H1 (cell line): Measurements from ENCODE around the gene MOGAT3. TPM values are rescaled to one million over a fixed set of nuclear protein-coding genes. Genes with fewer than 3 reads are reported as not detected.

Source experiments
- CTCF ChIA-PET: fragments of 300-600 bp; sonication (Branson Sonifier 250); formaldehyde crosslinking; loops from one replicate; lab custom pipeline; 2021; ENCODE audit not compliant: partially characterized antibody; lab: Charles Lee
- POLR2A ChIA-PET: fragments of 300-600 bp; sonication (Branson Sonifier 250); formaldehyde crosslinking; loops from one replicate; lab custom pipeline; 2021; ENCODE audit warnings: inconsistent platforms; ENCODE audit not compliant: partially characterized antibody; lab: Charles Lee
- DNase-seq, 2 experiments: peaks; one replicate each; pipeline versions ENCODE4 v3.0.0 to v3.0.0-alpha.2; 2010 to 2022; ENCODE audit warnings: low spot score in 2 of 2, low read depth in 1 of 2, mixed read lengths in 1 of 2
- FAIRE-seq: peaks from 2 replicates; lab custom pipeline; 2011; peaks lifted over from hg19 to GRCh38; lab: Jason Lieb, UNC
- H2AFZ ChIP-seq: 2 replicates; pipeline ENCODE4 v1.8.1; 2012; ENCODE audit warnings: low read length, inconsistent platforms
- H2AK5ac ChIP-seq: 2 replicates; pipeline ENCODE4 v1.6.1; 2013; ENCODE audit warnings: low read depth, low read length
- H2BK120ac ChIP-seq: replicated peaks from 2 replicates; pipeline ENCODE3; 2013; ENCODE audit warnings: low read depth, low read length, inconsistent platforms
- H2BK12ac ChIP-seq: 2 replicates; pipeline ENCODE4 v1.6.1; 2013; ENCODE audit warnings: low read depth, low read length
- H2BK15ac ChIP-seq: 2 replicates; pipeline ENCODE4 v1.6.1; 2013; ENCODE audit warnings: low read length
- H2BK20ac ChIP-seq: 2 replicates; pipeline ENCODE4 v1.6.1; 2013; ENCODE audit warnings: low read length
- H2BK5ac ChIP-seq: 2 replicates; pipeline ENCODE4 v1.6.1; 2013; ENCODE audit warnings: low read depth, low read length
- H3K14ac ChIP-seq: 2 replicates; pipeline ENCODE4 v1.6.1; 2013; ENCODE audit warnings: inconsistent platforms; ENCODE audit not compliant: insufficient read length
- H3K18ac ChIP-seq: 2 replicates; pipeline ENCODE4 v1.6.1; 2013; ENCODE audit warnings: low read length; ENCODE audit errors: extremely low read depth
- H3K23ac ChIP-seq: 2 replicates; pipeline ENCODE4 v1.6.1; 2013; ENCODE audit warnings: inconsistent platforms; ENCODE audit not compliant: insufficient read length
- H3K23me2 ChIP-seq: 2 replicates; pipeline ENCODE4 v1.6.1; 2013; ENCODE audit warnings: low read depth, low read length
- H3K27ac ChIP-seq: 2 replicates; pipeline ENCODE4 v1.6.1; 2011; ENCODE audit warnings: low read depth, low read length, inconsistent platforms
- H3K27me3 ChIP-seq, 4 experiments: replicated peaks in 1 of 4; 1 replicate in 1 of 4; 2 replicates in 3 of 4; pipeline versions ENCODE4 v1.6.1 to v1.8.1; 2011 to 2013; ENCODE audit warnings: low read length in 3 of 4, mild to moderate bottlenecking in 3 of 4, inconsistent platforms in 2 of 4, mixed read lengths in 2 of 4, moderate library complexity in 1 of 4; ENCODE audit not compliant: control insufficient read depth in 3 of 4, insufficient read depth in 3 of 4; ENCODE audit errors: extremely low read depth in 1 of 4
- H3K36me3 ChIP-seq, 4 experiments: 2 replicates each; pipeline versions ENCODE4 v1.6.1 to v1.8.1; 2011 to 2013; ENCODE audit warnings: mild to moderate bottlenecking in 4 of 4, low read length in 3 of 4, moderate library complexity in 2 of 4, control low read depth in 1 of 4, inconsistent platforms in 1 of 4; ENCODE audit not compliant: insufficient read depth in 4 of 4, control insufficient read depth in 2 of 4
- H3K4ac ChIP-seq: replicated peaks from 2 replicates; pipeline ENCODE3; 2013; ENCODE audit warnings: low read length, low read depth, mixed read lengths, inconsistent platforms; ENCODE audit not compliant: insufficient read length
- H3K4me1 ChIP-seq, 4 experiments: replicated peaks in 1 of 4; 1 replicate in 1 of 4; 2 replicates in 3 of 4; pipeline versions ENCODE4 v1.6.1 to v1.8.1; 2011 to 2013; ENCODE audit warnings: low read length in 3 of 4, inconsistent platforms in 2 of 4, mixed read lengths in 1 of 4; ENCODE audit not compliant: insufficient read depth in 4 of 4, control insufficient read depth in 3 of 4
- H3K4me2 ChIP-seq, 2 experiments: 2 replicates each; pipeline versions ENCODE4 v1.6.1 to v1.8.1; 2011 to 2013; ENCODE audit warnings: low read depth in 2 of 2, low read length in 2 of 2, control low read depth in 1 of 2, inconsistent platforms in 1 of 2, mild to moderate bottlenecking in 1 of 2; ENCODE audit not compliant: insufficient read depth in 1 of 2
- H3K4me3 ChIP-seq, 4 experiments: fragments of 200-600, 300-600 bp in 1 of 4; sonication (generic), shearing (Covaris generic), sonication (Bioruptor Twin) in 1 of 4; 2 replicates each; pipeline versions ENCODE4 v1.5.1 to v1.8.1; 2011 to 2016; ENCODE audit warnings: low read length in 4 of 4, low read depth in 3 of 4, control low read depth in 2 of 4, inconsistent platforms in 2 of 4, mild to moderate bottlenecking in 2 of 4, mixed read lengths in 1 of 4, moderate library complexity in 1 of 4; ENCODE audit not compliant: insufficient read depth in 2 of 4; ENCODE audit errors: extremely low read depth in 1 of 4
- H3K56ac ChIP-seq: replicated peaks from 2 replicates; pipeline ENCODE3; 2013; ENCODE audit warnings: low read depth, mild to moderate bottlenecking, mixed read lengths, low read length, inconsistent platforms; ENCODE audit not compliant: insufficient read length
- H3K79me1 ChIP-seq: 2 replicates; pipeline ENCODE4 v1.6.1; 2013; ENCODE audit warnings: low read depth, low read length, control low read depth
- H3K79me2 ChIP-seq, 2 experiments: 2 replicates each; pipeline versions ENCODE4 v1.6.1 to v1.8.1; 2012 to 2013; ENCODE audit warnings: low read length in 2 of 2, mild to moderate bottlenecking in 2 of 2, inconsistent platforms in 1 of 2; ENCODE audit not compliant: insufficient read depth in 2 of 2, control insufficient read depth in 1 of 2
- H3K9ac ChIP-seq, 4 experiments: replicated peaks in 1 of 4; 1 replicate in 1 of 4; 2 replicates in 3 of 4; pipeline versions ENCODE4 v1.6.1 to v1.8.1; 2011 to 2013; ENCODE audit warnings: low read depth in 3 of 4, low read length in 3 of 4, control low read depth in 2 of 4, mild to moderate bottlenecking in 2 of 4, moderate library complexity in 2 of 4, inconsistent platforms in 1 of 4; ENCODE audit errors: extremely low read depth in 1 of 4
- H3K9me3 ChIP-seq, 2 experiments: 2 replicates each; pipeline versions ENCODE4 v1.6.1 to v1.8.1; 2012 to 2013; ENCODE audit warnings: mild to moderate bottlenecking in 2 of 2, moderate library complexity in 2 of 2, control low read depth in 1 of 2, inconsistent platforms in 1 of 2, low read depth in 1 of 2, low read length in 1 of 2, mixed read lengths in 1 of 2; ENCODE audit not compliant: insufficient read depth in 2 of 2
- H4K20me1 ChIP-seq, 2 experiments: replicated peaks in 1 of 2; 2 replicates each; pipeline versions ENCODE3 to v1.8.1; 2011 to 2013; ENCODE audit warnings: inconsistent platforms in 2 of 2, low read length in 2 of 2, mild to moderate bottlenecking in 1 of 2; ENCODE audit not compliant: insufficient read depth in 2 of 2, control insufficient read depth in 1 of 2
- H4K5ac ChIP-seq: 2 replicates; pipeline ENCODE4 v1.6.1; 2013; ENCODE audit warnings: low read length, low read depth, mixed read lengths, inconsistent platforms; ENCODE audit not compliant: insufficient read length
- H4K8ac ChIP-seq: 2 replicates; pipeline ENCODE4 v1.8.0; 2013; ENCODE audit warnings: mild to moderate bottlenecking, moderate library complexity, low read length, inconsistent platforms; ENCODE audit not compliant: insufficient read depth; ENCODE audit errors: extremely low read depth
- H4K91ac ChIP-seq: replicated peaks from 2 replicates; pipeline ENCODE3; 2013; ENCODE audit warnings: low read length, mixed read lengths, inconsistent platforms; ENCODE audit not compliant: insufficient read length
- CHD2 ChIP-seq: IDR thresholded peaks from 2 replicates; pipeline ENCODE4 v1.6.1; 2012; ENCODE audit warnings: low read length, improper control_type of control experiment
- SUZ12 ChIP-seq: fragments of 200-600 bp; sonication (generic); IDR thresholded peaks from 2 replicates; pipeline ENCODE4 v1.6.1; 2012; ENCODE audit warnings: mild to moderate bottlenecking, inconsistent platforms, low read length, moderate library complexity, mixed read lengths
- YY1 ChIP-seq: IDR thresholded peaks from 2 replicates; pipeline ENCODE4 v1.6.1; 2011; ENCODE audit warnings: low read depth, mild to moderate bottlenecking, low read length
- WGBS, 2 experiments: shearing (Covaris generic) in 1 of 2; methylation state at CpG; one replicate each; pipeline versions ENCODE4 v1.1.6 to v1.1.7; 2013 to 2015; ENCODE audit warnings: low lambda C conversion rate in 2 of 2, mixed read lengths in 2 of 2, inconsistent platforms in 1 of 2, low coverage in 1 of 2, missing lambda C conversion rate in 1 of 2; ENCODE audit not compliant: insufficient replicate concordance in 2 of 2, insufficient coverage in 1 of 2, insufficient read length in 1 of 2; ENCODE audit errors: extremely low coverage in 1 of 2, missing lambda C conversion rate in 1 of 2; 5-methylcytosine and 5-hydroxymethylcytosine counted together
- polyA plus RNA-seq, 7 experiments: library from polyadenylated mRNA; depleted of rRNA in 3 of 7; stranded (reverse) in 5 of 7; unstranded in 2 of 7; fragments of >200 nt in 5 of 7; fragments of 200-250 nt in 2 of 7; gene quantifications; 1 replicate in 5 of 7; 2 replicates in 1 of 7; 4 replicates in 1 of 7; pipeline versions ENCODE4 v1.2.1 to v1.2.3, GENCODE V29; 2011 to 2013; ENCODE audit warnings: missing spikeins in 2 of 7, mixed read lengths in 2 of 7
- total RNA-seq: library from RNA; stranded (reverse); fragmentation: NEBNext Ultra II Directional; extraction: Animal tissue kit (Norgen Biotek cat#: 25700); gene quantifications from 2 replicates; pipeline ENCODE4 v1.2.1, GENCODE V29; 2021
- TF ChIP-seq, protein P1 (sequence below): IDR thresholded peaks from 2 replicates; pipeline ENCODE4 v1.6.1; 2012; ENCODE audit warnings: low read length, inconsistent platforms

The MOGAT3 gene
- total and polyA plus RNA-seq, 2 of the 8 experiments (the other 6 are each of a cell fraction or from before 2014, with no cell fraction given), result 0.21 to 0.82 TPM

DNA sequence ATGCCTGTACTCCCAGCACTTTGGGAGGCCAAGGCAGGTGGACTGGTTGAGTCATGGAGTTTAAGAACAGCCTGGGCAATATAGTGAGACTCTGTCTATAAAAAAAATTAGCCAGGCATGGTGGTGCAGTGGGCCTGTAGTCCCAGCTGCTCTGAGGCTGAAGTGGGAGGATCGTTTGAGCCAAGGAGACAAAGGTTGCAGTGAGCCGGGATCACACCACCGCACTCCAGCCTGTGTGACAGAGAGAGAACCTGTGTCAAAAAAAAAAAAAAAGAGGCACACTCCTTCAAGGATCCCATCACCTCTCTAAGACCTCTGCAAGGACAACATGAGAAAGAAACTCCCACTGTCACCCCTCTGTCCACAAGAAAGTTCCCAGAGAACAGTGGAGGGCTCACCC, 25.2 kb downstream of the MOGAT3 start:
- POLR2A ChIA-PET, result no interaction called here

More for the DNA sequence above, 25.2 kb downstream of the MOGAT3 start:
- CTCF ChIA-PET, result interaction anchor here (1.0 to 6.0 kb wide), 8 partner anchors 10 to 107 kb away, joined by 3 to 90 read pairs (median 6); partner anchors contain the start of gene VGF
- Histone ChIP-seq H4K5ac (no peak overlapping the region), H2BK20ac (no peak overlapping the region), H3K23ac (no peak overlapping the region), H4K20me1 (peaks cover 0 to 7% of the 10 kb centered on the region in 2 experiments), H2BK120ac (no peak overlapping the region), H3K9me3 (no peaks in the 10 kb centered on the region), H3K79me1 (no peaks in the 10 kb centered on the region), H4K8ac (no peak overlapping the region), H2AFZ (no peak overlapping the region), H3K79me2 (no peaks in the 10 kb centered on the region), H2BK12ac (no peak overlapping the region), H3K27me3 (peaks cover 56 to 99% (median 88%) of the 10 kb centered on the region in 4 experiments), H3K56ac (no peak overlapping the region), H3K36me3 (no peaks in the 10 kb centered on the region), H4K91ac (no peak overlapping the region), H2BK5ac (no peak overlapping the region), H3K4me3 (no peak overlapping the region), H3K18ac (no peak overlapping the region), H3K23me2 (peaks cover 33% of the 10 kb centered on the region), H2AK5ac (no peak overlapping the region), H3K9ac (no peak overlapping the region), H3K4ac (no peak overlapping the region), H3K4me2 (no peak overlapping the region), H3K14ac (no peak overlapping the region), H2BK15ac (no peak overlapping the region), H3K27ac (no peak overlapping the region), H3K4me1 (peaks cover 0 to 34% (median 24%) of the 10 kb centered on the region in 4 experiments; a peak in 6 of 7 replicates)
- DNase-seq (no peak), FAIRE-seq (no peak)
- WGBS, 2 experiments, result 37% methylated on average over 2 of the region's 3 CpGs; no CpG with 5 or more reads in 1 of the 2 experiments
- TF ChIP-seq CHD2 (no peak), YY1 (no peak), SUZ12 (no peak)
- TF ChIP-seq, protein P1, sequence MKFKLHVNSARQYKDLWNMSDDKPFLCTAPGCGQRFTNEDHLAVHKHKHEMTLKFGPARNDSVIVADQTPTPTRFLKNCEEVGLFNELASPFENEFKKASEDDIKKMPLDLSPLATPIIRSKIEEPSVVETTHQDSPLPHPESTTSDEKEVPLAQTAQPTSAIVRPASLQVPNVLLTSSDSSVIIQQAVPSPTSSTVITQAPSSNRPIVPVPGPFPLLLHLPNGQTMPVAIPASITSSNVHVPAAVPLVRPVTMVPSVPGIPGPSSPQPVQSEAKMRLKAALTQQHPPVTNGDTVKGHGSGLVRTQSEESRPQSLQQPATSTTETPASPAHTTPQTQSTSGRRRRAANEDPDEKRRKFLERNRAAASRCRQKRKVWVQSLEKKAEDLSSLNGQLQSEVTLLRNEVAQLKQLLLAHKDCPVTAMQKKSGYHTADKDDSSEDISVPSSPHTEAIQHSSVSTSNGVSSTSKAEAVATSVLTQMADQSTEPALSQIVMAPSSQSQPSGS, result no peak
